Tibial artery (tissue), 4 donors: ENCODE data around the gene RAG2.

Experiments
- DNase-seq, 2 donors: peaks; one replicate each; pipeline ENCODE4 v3.0.0-alpha.2; 2019
- H3K27ac ChIP-seq, 2 donors: fragments of 200-600 bp; sonication (generic) in 1 of 2; 1 replicate in 1 of 2; 2 replicates in 1 of 2; pipeline ENCODE4 v1.5.1; 2018 to 2019; ENCODE audit warnings: mild to moderate bottlenecking in 1 of 2
- H3K27me3 ChIP-seq, 2 donors: fragments of 200-600 bp; sonication (generic) in 1 of 2; one replicate each; pipeline versions ENCODE4 v1.5.1 to v1.6.0; 2016 to 2019
- H3K36me3 ChIP-seq, 3 donors: fragments of 200-600 bp; sonication (generic) in 2 of 3; one replicate each; pipeline ENCODE4 v1.5.1; 2016 to 2019; ENCODE audit warnings: mild to moderate bottlenecking in 2 of 3
- H3K4me1 ChIP-seq, 4 donors: fragments of 200-600 bp; sonication (generic) in 2 of 4; 1 replicate in 3 of 4; 2 replicates in 1 of 4; pipeline ENCODE4 v1.5.1; 2016 to 2019
- H3K4me3 ChIP-seq, 2 donors: fragments of 200-600 bp; sonication (generic) in 1 of 2; 1 replicate in 1 of 2; 2 replicates in 1 of 2; pipeline ENCODE4 v1.5.1; 2018 to 2019; ENCODE audit warnings: mild to moderate bottlenecking in 2 of 2
- H3K9me3 ChIP-seq, 3 donors: fragments of 200-600 bp; sonication (generic) in 1 of 3; one replicate each; pipeline ENCODE4 v1.5.1; 2016 to 2019
- intact Hi-C: fragments of 100-400 bp; cut with DNase I; formaldehyde crosslinking; loops from one replicate; pipeline ENCODE4 v1.15.0; 2023; ENCODE audit warnings: low total_unique reads
- TF ChIP-seq, protein P1 (sequence below), 2 experiments: fragments of 200-600 bp in 1 of 2; fragments of 450-650 bp in 1 of 2; IDR thresholded peaks; one replicate each; pipeline ENCODE4 v1.5.1; 2017 to 2019; ENCODE audit warnings: antibody characterized with exemption in 2 of 2, mild to moderate bottlenecking in 1 of 2, moderate library complexity in 1 of 2

The RAG2 gene

DNA sequence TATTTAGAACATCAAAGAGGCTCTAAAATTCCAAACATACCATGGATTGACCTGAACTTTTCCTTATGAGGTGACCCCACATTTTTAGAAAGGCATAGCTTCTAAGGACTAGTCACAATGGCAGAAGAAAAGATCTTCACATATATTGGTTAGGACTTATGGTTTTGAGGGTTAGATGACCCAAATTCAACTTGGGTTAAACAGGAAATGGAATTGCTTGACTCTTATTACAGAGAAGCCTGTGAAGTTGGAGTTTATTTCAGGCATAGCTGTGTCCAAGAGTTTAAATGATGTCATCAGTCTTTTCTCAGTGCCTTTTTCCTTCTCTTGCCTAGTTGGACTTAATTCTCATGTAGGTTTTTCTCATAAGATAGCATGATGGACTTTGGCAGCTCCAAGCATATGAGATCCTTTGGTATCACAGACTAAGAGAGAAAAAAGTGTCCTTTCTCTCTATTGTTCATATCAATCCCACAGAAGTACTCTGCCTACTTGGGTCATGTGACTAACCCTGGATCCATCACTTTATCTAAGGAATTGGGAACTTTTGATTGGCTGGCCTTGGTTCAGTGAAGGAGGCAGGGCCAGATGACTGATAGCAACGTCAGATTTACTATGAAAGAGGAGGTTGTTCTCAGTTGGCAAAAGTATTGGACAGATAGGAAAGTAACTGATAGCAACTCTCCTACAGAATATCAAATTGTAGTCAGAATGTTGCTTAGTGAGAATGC, 47.5 kb downstream of the RAG2 start:
- DNase-seq = no peak
- Histone ChIP-seq H3K36me3 (no peaks in the 10 kb centered on the region), H3K27me3 (no peaks in the 10 kb centered on the region), H3K4me1 (no peaks in the 10 kb centered on the region), H3K9me3 (no peaks in the 10 kb centered on the region), H3K27ac (no peak overlapping the region), H3K4me3 (no peak overlapping the region)
- TF ChIP-seq, protein P1, sequence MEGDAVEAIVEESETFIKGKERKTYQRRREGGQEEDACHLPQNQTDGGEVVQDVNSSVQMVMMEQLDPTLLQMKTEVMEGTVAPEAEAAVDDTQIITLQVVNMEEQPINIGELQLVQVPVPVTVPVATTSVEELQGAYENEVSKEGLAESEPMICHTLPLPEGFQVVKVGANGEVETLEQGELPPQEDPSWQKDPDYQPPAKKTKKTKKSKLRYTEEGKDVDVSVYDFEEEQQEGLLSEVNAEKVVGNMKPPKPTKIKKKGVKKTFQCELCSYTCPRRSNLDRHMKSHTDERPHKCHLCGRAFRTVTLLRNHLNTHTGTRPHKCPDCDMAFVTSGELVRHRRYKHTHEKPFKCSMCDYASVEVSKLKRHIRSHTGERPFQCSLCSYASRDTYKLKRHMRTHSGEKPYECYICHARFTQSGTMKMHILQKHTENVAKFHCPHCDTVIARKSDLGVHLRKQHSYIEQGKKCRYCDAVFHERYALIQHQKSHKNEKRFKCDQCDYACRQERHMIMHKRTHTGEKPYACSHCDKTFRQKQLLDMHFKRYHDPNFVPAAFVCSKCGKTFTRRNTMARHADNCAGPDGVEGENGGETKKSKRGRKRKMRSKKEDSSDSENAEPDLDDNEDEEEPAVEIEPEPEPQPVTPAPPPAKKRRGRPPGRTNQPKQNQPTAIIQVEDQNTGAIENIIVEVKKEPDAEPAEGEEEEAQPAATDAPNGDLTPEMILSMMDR (IDR thresholded peaks at IDR 0.05) = no peak
- intact Hi-C loops = no loop called here
